Inflammatory macrophage treated with lipopolysaccharide for 1 hour (primary cell): ENCODE measurements around the gene ANP32A.
A peak's percentile ranks its signal among the peaks of the same experiment; 100 is the strongest.
"Not testable (repeated sequence)": the region's sequence is repeated elsewhere in the genome, so short reads cannot be mapped to it uniquely, and the experiment has no call there.

Source experiments
- DNase-seq, 2 donors: peaks; one replicate each; pipeline ENCODE4 v3.0.0-alpha.2; 2020 to 2022

Gene ANP32A

DNA sequence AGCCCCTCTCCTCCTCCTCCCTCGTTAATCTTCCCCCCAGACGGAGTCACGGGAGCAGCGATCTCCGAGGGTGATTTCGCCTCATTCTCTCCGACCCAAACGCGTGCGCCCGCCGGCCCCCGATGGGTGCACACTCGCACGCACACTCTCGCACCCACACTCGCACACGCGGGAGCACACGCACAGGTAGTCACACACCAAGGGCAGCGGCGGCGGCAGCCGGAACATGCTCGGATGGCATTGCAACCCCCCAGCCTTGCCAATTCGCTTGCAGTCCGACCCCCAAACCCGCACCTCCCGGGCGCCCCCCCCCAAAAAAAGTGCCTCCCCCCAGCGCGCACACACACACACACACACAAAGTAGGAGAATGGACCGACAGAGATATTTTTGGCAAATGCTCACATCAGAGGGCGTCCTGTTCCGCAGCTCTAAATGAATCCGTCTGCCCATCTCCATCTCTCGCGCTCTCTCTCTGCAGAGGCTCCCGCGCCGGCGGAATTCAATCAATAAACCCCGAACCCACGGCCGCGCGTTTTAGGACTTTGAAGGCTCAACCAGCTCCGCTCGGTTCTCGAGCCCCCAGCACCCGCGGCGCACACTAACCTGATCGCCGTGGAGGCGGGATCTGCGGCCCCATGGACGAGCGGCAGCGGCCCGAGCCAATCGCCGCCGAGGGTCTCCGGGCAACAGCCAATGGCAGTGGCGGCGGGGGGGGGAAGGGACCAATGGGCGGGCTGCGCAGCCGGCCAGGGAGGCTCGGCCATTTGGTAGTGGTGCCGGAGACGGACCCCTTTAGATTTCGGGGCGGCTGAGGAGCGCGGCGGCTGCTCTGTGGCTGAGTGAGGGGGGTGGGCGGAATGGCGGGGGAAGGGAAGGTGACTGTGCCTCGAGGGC lies at the start of gene ANP32A:
TSS of gene ANP32A (minus strand) at position 601 of the 895 bp plus-strand sequence. CDS start at position 457, 144 bp downstream.
- DNase-seq, result peak; percentile 88 to 98

DNA sequence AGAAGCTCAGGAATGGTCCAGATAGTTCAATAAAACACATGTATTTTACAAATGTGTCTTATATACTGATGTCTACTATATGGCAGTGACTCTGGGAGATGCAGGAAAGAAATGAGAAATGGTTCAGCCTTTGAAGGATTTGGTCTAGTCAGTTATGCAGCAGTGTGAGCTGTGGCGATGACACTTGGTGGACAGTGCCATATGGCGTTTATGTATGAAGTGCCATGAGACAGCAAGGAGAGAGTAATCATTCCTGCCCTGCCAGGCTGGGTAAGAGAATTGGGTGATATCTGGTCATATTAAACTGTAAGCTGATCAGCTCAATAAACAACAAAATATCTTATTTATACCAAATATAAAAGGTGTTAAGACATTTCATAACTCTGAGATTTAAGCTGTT lies 47.6 kb upstream of the ANP32A start:
- no peak for DNase-seq

DNA sequence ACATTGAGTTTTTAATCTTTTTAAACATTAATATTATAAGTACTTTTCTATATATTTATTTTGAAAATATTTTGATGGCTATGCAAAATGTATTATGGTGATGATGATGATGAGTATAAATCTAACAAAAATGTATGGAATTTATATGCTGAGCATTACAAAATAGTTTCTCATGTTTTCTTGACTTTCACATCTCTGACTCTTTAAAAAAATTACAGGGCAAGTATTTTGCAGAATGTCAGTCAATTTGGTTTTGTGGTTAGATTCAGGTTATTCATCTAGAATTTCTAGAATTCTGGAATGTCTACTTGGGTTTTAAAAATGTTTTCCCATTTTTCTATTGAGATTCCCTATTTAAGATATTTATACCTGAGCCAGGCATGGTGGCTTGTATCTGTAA lies 41.7 kb upstream of the ANP32A start:
- no peak for DNase-seq

DNA sequence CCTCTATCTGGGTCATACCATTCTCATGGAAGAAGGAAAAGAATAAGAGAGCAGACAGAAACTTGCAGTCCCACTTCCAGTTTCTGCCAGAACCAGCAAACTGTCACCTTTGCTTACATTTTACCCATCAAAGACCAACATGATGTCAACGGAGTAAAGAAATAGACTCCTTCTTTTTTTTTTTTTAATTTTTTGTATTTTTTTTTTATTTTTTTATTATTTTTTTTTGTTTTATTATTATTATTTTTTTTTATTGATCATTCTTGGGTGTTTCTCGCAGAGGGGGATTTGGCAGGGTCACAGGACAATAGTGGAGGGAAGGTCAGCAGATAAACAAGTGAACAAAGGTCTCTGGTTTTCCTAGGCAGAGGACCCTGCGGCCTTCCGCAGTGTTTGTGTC lies 38.0 kb upstream of the ANP32A start:
- not testable (repeated sequence) for DNase-seq

DNA sequence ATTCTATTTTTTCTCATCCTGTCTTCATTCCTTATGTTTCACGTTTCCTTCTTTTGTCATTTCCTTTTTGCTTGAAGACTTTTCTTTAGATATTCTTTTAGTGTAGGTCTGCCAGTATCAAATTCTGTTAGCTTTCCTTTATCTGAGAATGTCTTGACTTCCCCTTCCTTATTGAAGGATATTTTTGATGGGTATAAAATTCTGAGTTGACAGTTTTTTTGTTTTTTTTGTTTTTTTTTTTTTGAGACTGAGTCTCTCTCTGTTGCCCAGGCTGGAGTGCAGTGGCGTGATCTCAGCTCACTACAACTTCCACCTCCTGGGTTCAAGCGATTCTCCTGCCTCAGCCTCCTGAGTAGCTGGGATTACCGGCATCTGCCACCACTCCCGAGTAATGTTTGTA lies 36.7 kb upstream of the ANP32A start:
- DNase-seq, result not testable (repeated sequence)

DNA sequence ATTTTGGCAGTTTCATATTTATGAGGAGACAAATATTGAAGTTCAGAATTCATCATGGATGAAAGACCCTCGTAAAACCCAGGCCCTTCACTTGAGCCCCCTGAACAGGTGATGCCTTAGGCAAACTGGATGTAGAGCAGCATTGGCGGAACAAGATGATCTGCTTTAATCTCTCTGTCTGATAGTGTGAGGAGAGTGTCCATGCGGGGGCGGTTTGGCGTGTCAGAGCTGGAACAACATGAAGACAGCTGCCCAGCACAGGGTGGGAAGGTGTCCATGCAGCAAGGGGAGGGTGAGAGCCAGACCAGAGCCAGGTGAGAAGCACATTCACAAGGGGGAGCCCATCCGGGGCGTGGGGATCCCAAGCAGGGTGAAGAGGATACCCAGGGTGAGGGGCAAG lies 31.8 kb upstream of the ANP32A start:
- no peak for DNase-seq

DNA sequence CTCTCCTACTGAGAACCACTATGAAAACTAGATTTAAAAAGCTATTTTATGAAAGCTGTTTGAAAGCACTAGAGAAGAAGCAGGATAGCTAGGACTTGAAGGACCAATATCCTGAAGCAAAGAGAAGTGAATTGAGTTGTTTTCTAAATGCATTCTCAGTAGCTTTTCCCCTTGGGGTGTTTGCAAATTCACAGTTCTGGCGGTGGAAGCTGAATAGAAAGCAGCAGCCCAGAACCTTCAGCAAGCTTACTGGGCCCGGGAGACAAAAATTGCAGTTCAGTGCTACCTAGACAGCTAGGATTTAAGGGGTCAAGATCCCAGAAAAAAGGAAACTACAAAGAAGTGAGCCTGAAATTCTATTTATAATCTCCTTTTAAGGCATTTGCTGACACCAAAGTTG lies 31.3 kb upstream of the ANP32A start:
- DNase-seq, result no peak

DNA sequence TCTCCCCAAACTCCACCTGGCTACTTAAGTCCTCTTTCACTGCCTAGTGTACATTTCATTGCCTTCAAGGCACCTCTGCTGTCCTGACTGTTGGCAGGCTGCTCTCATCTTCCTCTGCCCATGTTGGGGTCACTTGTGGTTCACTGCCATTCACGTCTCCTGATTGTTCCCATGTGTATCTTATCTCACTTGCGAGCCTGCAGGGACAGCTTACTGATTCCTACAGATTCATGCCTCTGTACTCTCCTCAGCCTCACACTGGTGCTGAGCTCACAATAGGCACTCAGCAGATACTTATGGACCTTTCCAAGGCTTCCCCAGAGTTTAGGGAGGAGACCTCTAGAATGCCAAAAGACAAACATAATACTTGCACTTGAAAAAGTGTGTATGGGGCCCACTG lies 28.8 kb upstream of the ANP32A start:
- no peak for DNase-seq

DNA sequence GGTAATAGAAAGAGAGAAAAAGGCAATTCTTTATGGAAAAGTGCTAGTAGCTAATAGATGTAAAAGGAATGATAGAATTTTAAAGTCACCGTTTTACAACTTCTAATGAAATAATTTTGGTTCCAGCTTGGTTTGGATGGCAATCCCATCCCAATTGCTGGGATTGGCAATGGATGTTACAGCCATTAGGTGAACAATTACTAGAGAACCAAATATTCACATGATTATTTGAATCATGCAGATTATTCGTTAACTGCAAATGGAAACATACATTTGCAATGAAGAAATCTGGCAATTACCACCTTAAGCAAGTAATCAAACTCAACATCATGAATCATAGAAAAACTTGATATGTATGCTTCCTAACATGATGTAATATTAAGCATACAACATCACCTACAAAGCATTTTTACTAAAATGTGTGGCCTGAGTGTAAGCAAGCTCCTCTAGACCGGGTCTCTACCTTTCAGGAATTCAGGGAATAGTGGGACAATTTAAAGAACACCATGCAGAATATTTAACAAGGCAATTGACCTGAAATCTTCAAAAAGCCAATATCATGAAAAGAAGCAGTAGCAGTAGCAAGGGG lies 26.2 kb upstream of the ANP32A start:
- DNase-seq, result no peak

DNA sequence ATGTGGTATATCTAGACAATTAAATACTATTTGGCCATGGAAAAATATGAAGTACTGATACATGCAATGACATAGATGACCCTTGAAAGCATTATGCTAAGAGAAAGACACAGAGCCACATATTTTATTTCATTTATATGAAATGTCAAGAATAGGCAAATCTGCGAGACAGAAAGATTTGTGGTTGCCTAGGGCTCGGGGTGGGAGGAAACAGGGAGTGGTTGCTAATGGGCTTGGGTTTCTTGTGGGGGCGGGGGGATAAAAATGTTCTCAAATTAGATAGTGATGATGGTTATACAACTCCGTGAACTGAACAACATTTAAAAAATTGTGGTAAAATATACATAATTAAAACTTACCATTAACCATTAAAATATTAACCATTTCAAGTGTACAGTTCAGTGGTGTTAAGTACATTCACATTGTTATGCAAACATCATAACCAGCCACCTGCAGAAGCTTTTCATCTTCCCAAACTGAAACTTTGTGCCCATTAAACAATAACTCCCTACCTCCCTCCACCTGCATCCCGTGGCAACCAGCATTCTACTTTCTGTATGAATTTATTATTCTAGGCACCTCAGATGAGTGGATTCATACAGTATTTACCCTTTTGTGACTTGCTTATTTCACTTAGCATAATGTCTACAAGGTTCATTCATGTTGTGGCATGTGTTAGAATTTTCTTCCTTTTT lies 24.3 kb upstream of the ANP32A start:
- no peak for DNase-seq

DNA sequence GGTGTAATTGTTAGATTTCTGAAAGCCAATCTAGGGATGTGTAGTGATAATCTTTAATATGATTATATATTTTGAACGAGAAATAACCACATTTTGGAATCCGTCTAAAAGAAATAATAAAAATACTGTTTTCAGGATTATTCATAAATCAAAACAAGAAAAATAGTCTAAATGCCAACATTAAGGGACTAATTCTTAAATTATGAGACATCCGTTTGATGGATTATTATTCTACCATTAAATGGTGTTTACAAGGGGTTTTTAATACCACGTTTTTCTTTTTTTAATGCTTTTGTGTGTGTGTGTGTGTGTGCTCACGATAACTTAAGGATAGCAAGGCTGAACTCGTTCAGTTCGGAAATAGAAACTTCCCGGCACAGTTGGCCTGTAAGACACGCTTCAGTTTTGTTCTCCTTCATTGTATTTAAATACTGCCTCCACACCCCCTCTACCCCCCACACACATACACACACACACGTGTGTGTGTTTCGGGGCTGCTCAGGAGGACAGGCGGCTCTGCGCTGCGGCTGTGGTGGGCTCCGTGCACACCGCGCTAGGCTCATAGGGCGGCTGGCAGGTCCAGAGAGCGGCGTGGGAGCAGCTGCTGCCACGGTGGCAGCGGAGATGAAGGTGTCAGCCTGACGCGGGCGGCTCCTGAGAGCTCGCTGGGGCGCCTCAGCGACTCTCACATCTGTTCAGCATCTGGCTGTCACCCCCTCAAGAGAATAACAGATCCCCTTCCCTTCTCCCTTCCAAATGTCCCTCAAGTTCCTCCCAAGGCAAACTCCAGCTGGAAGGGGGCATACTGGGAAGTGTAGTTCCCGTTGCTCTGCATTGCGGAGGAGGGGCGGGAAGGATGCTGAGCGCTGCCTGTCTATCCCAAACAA lies 23.0 kb upstream of the ANP32A start:
- no peak for DNase-seq

DNA sequence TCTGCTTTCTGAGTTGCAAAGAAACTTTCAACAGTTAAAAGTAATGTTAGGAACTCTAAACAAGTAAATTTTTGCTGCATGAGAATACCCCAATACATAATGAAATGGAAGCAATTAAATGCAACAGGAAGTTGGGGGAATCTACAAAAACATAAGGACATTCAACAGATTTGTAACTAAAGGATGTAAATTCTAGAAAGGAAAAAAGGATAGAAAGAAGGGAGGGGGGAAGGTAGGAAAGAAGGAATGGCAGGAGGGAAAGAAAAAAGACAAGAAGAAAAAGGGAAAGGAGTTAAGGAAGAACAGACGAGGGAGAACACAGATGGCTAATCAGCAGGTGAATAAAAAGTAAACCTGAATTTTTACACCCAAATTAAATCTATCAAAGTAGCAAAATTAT lies 22.3 kb upstream of the ANP32A start:
- no peak for DNase-seq

DNA sequence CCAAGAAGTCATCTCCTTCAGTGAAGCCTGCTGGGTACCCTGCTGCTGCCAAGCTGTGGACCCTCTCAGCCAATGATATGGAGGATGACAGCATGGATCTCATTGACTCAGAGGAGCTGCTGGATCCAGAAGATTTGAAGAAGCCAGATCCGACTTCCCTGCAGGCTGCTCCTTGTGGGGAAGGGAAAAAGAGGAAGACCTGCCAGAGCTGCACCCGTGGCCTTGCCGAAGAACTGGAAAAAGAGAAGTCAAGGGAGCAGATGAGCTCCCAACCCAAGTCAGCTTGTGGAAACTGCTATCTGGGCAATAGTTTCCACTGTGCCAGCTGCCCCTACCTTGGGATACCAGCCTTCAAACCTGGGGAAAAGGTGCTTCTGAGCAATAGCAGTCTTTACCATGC lies 13.7 kb upstream of the ANP32A start:
- DNase-seq, result peak; percentile 68 to 69

DNA sequence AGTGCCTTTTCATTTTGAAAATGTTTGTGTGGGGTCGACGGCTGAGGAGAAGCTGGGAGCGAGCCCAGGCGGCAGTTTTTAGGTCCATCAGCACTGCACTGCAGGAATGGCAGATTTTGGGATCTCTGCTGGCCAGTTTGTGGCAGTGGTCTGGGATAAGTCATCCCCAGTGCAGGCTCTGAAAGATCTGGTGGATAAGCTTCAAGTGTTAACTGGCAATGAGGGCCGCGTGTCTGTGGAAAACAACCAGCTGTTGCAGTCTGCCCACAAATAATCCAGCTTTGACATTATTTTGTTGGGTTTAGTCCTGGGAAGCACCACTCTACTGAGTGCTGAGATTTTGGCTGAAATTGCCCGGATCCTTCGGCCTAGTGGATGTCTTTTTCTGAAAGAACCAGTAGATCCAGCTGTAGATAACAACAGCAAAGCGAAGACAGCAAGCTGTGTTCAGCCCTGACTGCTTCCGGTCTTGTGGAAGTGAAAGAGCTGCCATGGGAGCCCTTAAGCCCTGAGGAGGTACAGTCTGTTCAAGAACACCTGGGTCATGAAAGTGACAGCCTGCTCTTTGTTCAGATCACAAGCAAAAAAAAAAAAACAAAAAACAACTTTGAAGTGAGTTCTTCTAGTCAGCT lies 13.1 kb upstream of the ANP32A start:
- no peak for DNase-seq

DNA sequence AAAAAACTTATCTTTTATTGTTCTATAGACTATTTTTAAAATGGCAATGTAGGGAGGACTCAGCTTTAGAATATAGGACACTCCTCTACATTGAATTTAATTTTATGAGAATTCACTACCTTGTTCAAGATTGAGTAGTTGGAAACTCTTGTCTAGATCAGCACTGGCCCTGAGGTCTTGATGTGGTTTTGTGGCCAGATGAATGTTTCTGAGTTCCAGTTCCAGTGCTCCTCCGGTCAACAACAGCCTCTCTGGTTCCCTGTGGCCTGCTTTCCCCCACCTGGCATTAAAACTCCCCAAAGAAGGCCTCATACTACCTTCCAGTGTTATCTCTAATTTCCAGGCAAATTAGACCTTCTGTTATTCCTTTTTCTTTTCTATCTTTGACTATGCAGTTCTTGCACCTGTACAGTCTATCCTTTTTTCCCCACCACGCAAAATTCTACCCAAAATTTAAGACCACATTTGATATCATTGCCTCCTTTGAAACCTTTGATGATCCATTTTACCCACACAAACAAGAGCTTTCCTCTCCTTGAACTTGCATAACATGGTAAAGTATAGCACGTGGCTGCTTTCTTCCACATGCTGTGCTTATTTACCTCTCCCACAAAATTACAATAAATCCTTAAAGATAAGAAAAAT lies 9.6 kb upstream of the ANP32A start:
- DNase-seq, result no peak

DNA sequence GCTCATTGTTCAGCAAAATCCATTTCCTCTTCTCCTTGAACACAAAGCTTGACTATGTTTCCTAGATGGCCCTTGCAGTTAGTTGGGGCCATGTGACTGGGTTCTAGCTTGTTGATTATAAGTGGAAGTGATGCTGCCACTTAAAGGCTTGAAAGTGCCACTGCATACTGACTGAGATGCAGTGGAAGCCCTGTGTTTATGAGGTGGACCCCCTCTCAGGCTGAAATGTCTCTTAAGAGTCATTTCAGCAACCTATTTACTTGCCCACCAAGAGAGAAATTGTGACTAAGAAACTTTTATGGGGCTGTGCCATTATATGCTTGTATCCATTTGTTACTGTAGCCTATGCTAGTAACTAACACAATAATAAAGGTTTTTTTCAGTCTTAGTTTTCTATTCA lies 8.4 kb upstream of the ANP32A start:
- DNase-seq, result peak; percentile 36 to 47

DNA sequence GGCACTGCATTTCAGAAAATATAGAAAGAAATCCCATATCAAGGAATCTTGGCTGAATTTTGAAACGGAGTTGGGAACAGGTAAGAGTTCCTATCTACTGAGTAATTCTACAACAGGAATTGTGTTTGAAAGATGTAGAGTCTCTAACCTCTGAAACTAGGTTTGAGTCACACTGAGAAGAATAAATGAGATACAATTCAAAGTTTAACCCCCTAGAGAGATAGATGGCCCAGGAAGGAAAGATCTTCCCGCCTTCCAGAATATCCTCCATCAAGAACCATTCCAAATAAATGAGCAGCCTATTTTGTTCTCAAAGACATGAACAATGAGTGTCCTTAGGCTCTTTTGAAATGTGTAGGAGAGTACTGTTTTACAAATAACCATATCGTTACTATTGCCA lies 2.9 kb upstream of the ANP32A start:
- no peak for DNase-seq

DNA sequence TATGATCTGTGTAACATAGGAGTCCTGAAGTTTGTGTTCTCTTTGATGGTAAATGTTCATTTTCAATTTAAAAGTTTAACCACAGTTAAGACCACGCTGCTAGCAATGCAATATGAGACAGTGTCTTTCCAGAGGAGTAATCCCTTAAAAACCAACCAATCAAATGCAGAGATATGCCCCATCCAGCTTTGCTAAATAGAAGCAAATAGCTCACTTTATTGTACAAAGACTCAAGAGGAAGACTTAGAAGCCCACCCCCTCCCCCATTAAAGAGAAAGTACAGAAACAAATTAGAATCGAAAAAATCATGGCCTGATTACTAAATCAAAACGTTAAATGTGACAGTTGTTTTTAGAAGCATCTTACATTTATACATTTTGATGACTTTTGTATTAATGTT lies 2.1 kb upstream of the ANP32A start:
- no peak for DNase-seq

DNA sequence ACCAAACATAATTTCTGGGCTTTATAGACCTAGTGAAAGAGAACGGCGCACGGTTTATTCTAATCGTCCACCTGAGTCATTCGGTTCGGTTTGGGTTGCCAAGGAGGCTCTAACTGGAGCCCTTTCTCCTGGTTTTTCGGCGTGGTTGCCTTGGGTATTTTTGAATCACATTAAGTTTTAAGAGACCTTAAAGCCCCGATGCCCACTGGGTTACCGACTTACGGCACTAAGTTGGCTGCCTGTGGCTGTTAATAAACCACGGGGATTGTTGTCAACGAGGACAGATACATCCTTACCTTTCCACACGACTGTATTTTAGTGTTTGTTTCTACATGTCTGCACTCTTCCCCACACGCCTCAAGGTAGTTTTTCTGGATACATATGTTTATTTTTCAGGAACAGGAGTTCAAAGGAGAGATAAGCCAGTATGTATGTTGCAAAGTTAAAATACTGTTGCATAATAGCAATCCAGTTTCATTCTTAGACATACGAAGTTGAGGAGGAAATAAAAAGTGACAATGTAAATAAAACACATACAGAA lies 1.2 kb upstream of the ANP32A start:
- DNase-seq, result peak; percentile 55 to 63

DNA sequence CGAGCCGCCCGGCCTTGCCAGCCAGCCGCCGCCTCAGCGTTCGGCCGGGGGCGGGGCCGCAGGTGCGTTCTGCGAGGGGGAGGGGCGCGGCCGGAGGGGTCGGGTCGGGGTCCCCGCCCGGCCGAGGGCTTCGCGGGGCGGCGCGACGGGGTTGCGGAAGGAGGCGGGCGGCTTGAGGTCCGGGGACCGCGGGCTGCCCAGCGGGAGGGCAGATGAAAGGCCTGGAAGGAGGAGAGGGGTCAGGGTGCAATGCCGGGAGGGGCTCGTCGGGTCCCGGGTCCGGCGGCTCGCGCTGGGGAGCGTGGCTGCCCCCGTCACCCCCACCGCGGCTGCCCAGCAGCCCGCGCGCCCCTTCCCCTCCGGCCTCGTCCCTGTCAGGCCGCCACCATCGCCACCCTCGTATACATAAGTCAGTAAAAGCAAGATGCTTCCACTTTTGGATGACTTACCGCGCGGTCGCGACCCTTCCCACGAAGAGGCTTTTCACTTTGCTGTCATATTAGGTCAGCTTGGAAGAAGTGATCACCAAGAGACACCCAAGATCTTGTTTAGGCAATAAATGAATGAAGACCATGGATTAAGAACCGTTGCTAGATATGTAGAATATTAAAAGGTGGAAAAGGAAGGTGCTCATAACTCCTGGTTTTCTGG lies 620 bp upstream of the ANP32A start:
- no peak for DNase-seq
